ENCODE results near the gene LFNG. TPM values are rescaled to one million over a fixed set of nuclear protein-coding genes. Genes with fewer than 3 reads are reported as not detected.

Gene LFNG
- total and polyA plus RNA-seq, 4 donors, result 0.22 to 2.9 (median 2.6) TPM

Small RNA genes lying within 50 kb of the gene (small RNA-seq; reads per million reads assigned to genes)
- gene MIR4648, result not detected

Other genes starting within 250 kb of the LFNG start
- 10 to 100 TPM; 10.7 to 20.8 TPM for gene SNX8, start 205.3 kb upstream of the LFNG start, total RNA-seq
- gene SNX8, start 205.3 kb upstream of the LFNG start, polyA plus RNA-seq, result 10 to 100 TPM in 1 of 2 donors, 1 to 10 TPM in 1; 8.7 to 19.0 TPM
- gene EIF3B, start 164.9 kb upstream of the LFNG start, total RNA-seq, result 10 to 100 TPM; 63.3 to 98.8 TPM
- gene EIF3B, start 164.9 kb upstream of the LFNG start, polyA plus RNA-seq, result 10 to 100 TPM; 27.4 to 58.3 TPM
- gene CHST12, start 116.2 kb upstream of the LFNG start, total RNA-seq, result 1 to 10 TPM; 3.2 to 5.9 TPM
- 10 to 100 TPM in 1 of 2 donors, 1 to 10 TPM in 1; 4.5 to 11.9 TPM for gene CHST12, start 116.2 kb upstream of the LFNG start, polyA plus RNA-seq
- gene GRIFIN, start 43.4 kb upstream of the LFNG start, total RNA-seq, result not detected
- gene GRIFIN, start 43.4 kb upstream of the LFNG start, polyA plus RNA-seq, result not detected
- gene BRAT1, start 35.8 kb downstream of the LFNG start, total RNA-seq, result 10 to 100 TPM; 16.5 to 20.7 TPM
- 10 to 100 TPM in 1 of 2 donors, 1 to 10 TPM in 1; 10.0 to 16.9 TPM for gene BRAT1, start 35.8 kb downstream of the LFNG start, polyA plus RNA-seq
- 1 to 10 TPM; 2.6 to 5.9 TPM for gene IQCE, start 39.2 kb downstream of the LFNG start, total RNA-seq
- gene IQCE, start 39.2 kb downstream of the LFNG start, polyA plus RNA-seq, result 1 to 10 TPM; 2.1 to 4.6 TPM
- 10 to 100 TPM; 16.7 to 18.1 TPM for gene TTYH3, start 112.2 kb downstream of the LFNG start, total RNA-seq
- gene TTYH3, start 112.2 kb downstream of the LFNG start, polyA plus RNA-seq, result 10 to 100 TPM in 1 of 2 donors, 1 to 10 TPM in 1; 8.2 to 19.6 TPM
- 1 to 10 TPM in 1 of 2 donors, not detected in 1; 1.3 TPM for gene AMZ1, start 168.4 kb downstream of the LFNG start, total RNA-seq
- gene AMZ1, start 168.4 kb downstream of the LFNG start, polyA plus RNA-seq, result 1 to 10 TPM in 1 of 2 donors, under 1 TPM in 1; 0.10 to 1.1 TPM